Body of pancreas (tissue), 4 donors: ENCODE data around the gene SYCN. TPM values are rescaled to one million over a fixed set of nuclear protein-coding genes. Genes with fewer than 3 reads are reported as not detected.
"Not testable (repeated sequence)": the region's sequence is repeated elsewhere in the genome, so short reads cannot be mapped to it uniquely, and the experiment has no call there.

Source experiments
- ATAC-seq: fragments of 150-250 bp; one replicate; pipeline ENCODE4 v1.9.1; 2016
- DNase-seq, 4 donors: peaks; one replicate each; pipeline ENCODE4 v3.0.0-alpha.2; 2019
- H3K27ac ChIP-seq, 4 donors: fragments of 200-600 bp; sonication (generic); 1 replicate in 3 of 4; 2 replicates in 1 of 4; pipeline versions ENCODE4 v1.5.1 to v1.6.1; 2016 to 2019; ENCODE audit warnings: mild to moderate bottlenecking in 1 of 4, mixed read lengths in 1 of 4, moderate library complexity in 1 of 4
- H3K27me3 ChIP-seq, 2 donors: fragments of 200-600 bp; sonication (generic); one replicate each; pipeline ENCODE4 v1.6.0; 2016; ENCODE audit warnings: mild to moderate bottlenecking in 1 of 2
- H3K36me3 ChIP-seq, 2 donors: fragments of 200-600 bp; sonication (generic); replicated peaks in 1 of 2; 2 replicates each; pipeline ENCODE4 v1.5.1; 2016; ENCODE audit warnings: low read depth in 2 of 2; ENCODE audit not compliant: insufficient read depth in 1 of 2
- H3K4me1 ChIP-seq: fragments of 200-600 bp; sonication (generic); one replicate; pipeline ENCODE4 v1.6.0; 2016
- H3K4me3 ChIP-seq, 2 donors: fragments of 200-600 bp; sonication (generic); 1 replicate in 1 of 2; 2 replicates in 1 of 2; pipeline ENCODE4 v1.5.1; 2016 to 2019
- H3K9me3 ChIP-seq, 3 donors: fragments of 200-600 bp; sonication (generic); 1 replicate in 2 of 3; 2 replicates in 1 of 3; pipeline ENCODE4 v1.5.1; 2016
- CTCF ChIP-seq, 7 experiments: fragments of 450-650 bp in 4 of 7; fragments of 200-600 bp in 3 of 7; sonication (generic) in 3 of 7; IDR thresholded peaks; one replicate each; pipeline ENCODE4 v1.5.1; 2016 to 2019; ENCODE audit warnings: antibody characterized with exemption in 7 of 7
- POLR2A ChIP-seq, 3 donors: fragments of 450-650 bp; IDR thresholded peaks; one replicate each; pipeline ENCODE4 v1.6.1; 2016; ENCODE audit warnings: antibody characterized with exemption in 3 of 3, mild to moderate bottlenecking in 2 of 3
- WGBS, 2 donors: methylation state at CpG; one replicate each; pipeline ENCODE4 v1.1.5; 2017; 5-methylcytosine and 5-hydroxymethylcytosine counted together
- intact Hi-C: fragments of 100-400 bp; cut with DNase I; formaldehyde crosslinking; loops from one replicate; pipeline ENCODE4 v1.15.1; 2023
- total RNA-seq, 2 donors: library from RNA; depleted of rRNA; stranded (reverse); fragments of >200 nt; gene quantifications; one replicate each; pipeline ENCODE4 v1.1.0, GENCODE V29; 2016

The SYCN gene
- total RNA-seq, 2 donors from 2014 or later = 2,614 to 5,793 TPM

- Histone ChIP-seq H3K9me3 (no peaks in the 10 kb centered on the region), H3K27me3 (no peaks in the 10 kb centered on the region), H3K4me3 (no peak overlapping the region), H3K36me3 (no peaks in the 10 kb centered on the region), H3K4me1 (no peaks in the 10 kb centered on the region), H3K27ac (no peak overlapping the region)
- 82 to 91% methylated on average over 15 of the region's 15 CpGs for WGBS, 2 donors
- intact Hi-C loops = no loop called here
- DNase-seq (no peak), ATAC-seq (no peak)
- TF ChIP-seq CTCF (IDR thresholded peaks at IDR 0.05) = no peak
- TF ChIP-seq POLR2A (IDR thresholded peaks at IDR 0.05) = no peak
Measured at GRCh38 chr19:39218230-39219007, 14.4 kb upstream of the SYCN start.

DNA sequence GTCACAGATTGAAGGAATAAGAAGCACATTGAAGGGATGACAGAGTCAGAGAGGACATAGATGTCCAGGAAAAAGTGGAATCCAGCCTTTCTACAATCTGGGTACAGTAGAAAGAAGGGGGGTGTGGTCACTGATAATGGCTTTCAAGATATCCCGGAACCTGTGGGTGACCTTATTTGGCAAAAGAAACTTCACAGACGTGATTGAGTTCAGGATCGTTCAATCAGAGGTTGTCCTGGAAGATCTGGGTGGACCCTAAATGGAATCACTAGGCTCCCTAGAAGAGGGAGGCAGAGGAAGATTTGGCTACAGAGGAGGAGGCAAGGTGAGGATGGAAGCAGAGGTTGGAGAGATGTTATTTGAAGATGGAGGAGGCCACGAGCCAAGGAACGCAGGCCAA, 13.0 kb upstream of the SYCN start:
- H3K4me1 ChIP-seq = no peaks in the 10 kb centered on the region
- H3K27me3 ChIP-seq = no peaks in the 10 kb centered on the region
- intact Hi-C loops = no loop called here
- H3K36me3 ChIP-seq = no peaks in the 10 kb centered on the region
- no peaks in the 10 kb centered on the region for H3K9me3 ChIP-seq
- H3K27ac ChIP-seq = no peak overlapping the region
- ATAC-seq (no peak), DNase-seq (no peak)
- no peak for TF ChIP-seq CTCF (IDR thresholded peaks at IDR 0.05)
- no peak for TF ChIP-seq POLR2A (IDR thresholded peaks at IDR 0.05)
- 85 to 92% methylated on average over 5 of the region's 5 CpGs for WGBS, 2 donors
- H3K4me3 ChIP-seq = no peak overlapping the region

- intact Hi-C loops, H3K4me3 ChIP-seq, H3K36me3 ChIP-seq, H3K27me3 ChIP-seq, ATAC-seq, H3K27ac ChIP-seq, H3K9me3 ChIP-seq, DNase-seq, H3K4me1 ChIP-seq: not testable (repeated sequence)
- 87 to 97% methylated on average over 2 to 3 of the region's 3 CpGs for WGBS, 2 donors
Measured at GRCh38 chr19:39215323-39215722, 11.3 kb upstream of the SYCN start.

DNA sequence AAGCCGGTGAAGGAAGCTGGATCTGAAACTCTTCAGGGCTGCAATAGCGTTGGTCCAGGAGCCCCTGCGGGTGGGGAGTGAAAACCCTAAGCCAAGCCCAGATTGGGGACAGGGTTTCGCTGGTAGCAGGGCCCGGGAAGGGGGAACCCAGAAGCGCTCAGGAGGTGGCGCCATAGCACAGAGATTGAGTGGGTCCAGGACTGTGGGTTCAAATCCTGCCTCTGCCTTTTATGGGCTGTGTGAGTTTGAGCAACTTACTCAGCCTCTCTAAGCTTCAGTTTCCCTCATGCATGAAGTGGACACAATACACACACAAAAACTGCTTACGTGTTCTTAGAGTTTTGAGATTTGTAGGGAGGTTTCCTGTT, 8.3 kb upstream of the SYCN start:
- no peak overlapping the region for H3K4me3 ChIP-seq
- WGBS, 2 donors = 56 to 59% methylated on average over 7 to 8 of the region's 8 CpGs
- peak in 5 of 7 experiments; percentile 12 to 42 (median 32) for TF ChIP-seq CTCF (IDR thresholded peaks at IDR 0.05)
- no peak for TF ChIP-seq POLR2A (IDR thresholded peaks at IDR 0.05)
- H3K9me3 ChIP-seq = no peaks in the 10 kb centered on the region
- intact Hi-C loops = no loop called here
- no peaks in the 10 kb centered on the region for H3K27me3 ChIP-seq
- peak; percentile 20 to 61 (median 37) for DNase-seq
- no peak for ATAC-seq
- no peak overlapping the region for H3K27ac ChIP-seq
- H3K36me3 ChIP-seq = no peaks in the 10 kb centered on the region
- H3K4me1 ChIP-seq = peaks cover 22% of the 10 kb centered on the region

GRCh38 chr19:39211731-39212374, 7.8 kb upstream of the SYCN start:
- WGBS, 2 donors = 89 to 92% methylated on average over 4 to 13 of the region's 13 CpGs

More at GRCh38 chr19:39211731-39212374, 7.8 kb upstream of the SYCN start:
- H3K4me1 ChIP-seq = peaks cover 27% of the 10 kb centered on the region
- intact Hi-C loops = no loop called here
- H3K27ac ChIP-seq = no peak overlapping the region
- ATAC-seq = no peak
- no peak overlapping the region for H3K4me3 ChIP-seq
- DNase-seq = no peak
- no peak for TF ChIP-seq POLR2A (IDR thresholded peaks at IDR 0.05)
- no peak for TF ChIP-seq CTCF (IDR thresholded peaks at IDR 0.05)
- no peaks in the 10 kb centered on the region for H3K27me3 ChIP-seq
- H3K36me3 ChIP-seq = no peaks in the 10 kb centered on the region
- no peaks in the 10 kb centered on the region for H3K9me3 ChIP-seq
